Lower leg skin (tissue), 4 donors: ENCODE results near the gene ARHGAP10. TPM values are rescaled to one million over a fixed set of nuclear protein-coding genes. Genes with fewer than 3 reads are reported as not detected.

Experiments
- DNase-seq, 2 donors: peaks; one replicate each; pipeline ENCODE4 v3.0.0-alpha.2; 2019; ENCODE audit warnings: low spot score in 2 of 2
- H3K4me3 ChIP-seq: fragments of 200-600 bp; sonication (generic); 2 replicates; pipeline ENCODE4 v1.5.1; 2017; ENCODE audit warnings: mild to moderate bottlenecking, low read depth; ENCODE audit not compliant: poor library complexity, severe bottlenecking
- CTCF ChIP-seq, 3 donors: fragments of 450-650 bp; IDR thresholded peaks; one replicate each; pipeline ENCODE4 v1.5.1; 2016; ENCODE audit warnings: antibody characterized with exemption in 3 of 3, mild to moderate bottlenecking in 3 of 3, moderate library complexity in 2 of 3
- POLR2A ChIP-seq, 2 donors: fragments of 450-650 bp; IDR thresholded peaks; one replicate each; pipeline ENCODE4 v1.6.1; 2016 to 2017; ENCODE audit warnings: antibody characterized with exemption in 2 of 2, mild to moderate bottlenecking in 1 of 2, moderate library complexity in 1 of 2
- WGBS, 2 donors: methylation state at CpG; one replicate each; pipeline ENCODE4 v1.1.5; 2018; 5-methylcytosine and 5-hydroxymethylcytosine counted together
- intact Hi-C: fragments of 100-400 bp; cut with DNase I; formaldehyde crosslinking; loops from one replicate; pipeline ENCODE4 v1.15.0; 2023; ENCODE audit warnings: low total_unique reads
- total RNA-seq, 4 donors: library from RNA; depleted of rRNA; stranded (reverse); fragments of >200 nt; gene quantifications; one replicate each; pipeline ENCODE4 v1.1.0, GENCODE V29; 2016

Gene ARHGAP10
- total RNA-seq, 4 donors from 2014 or later, result 30.6 to 45.8 (median 37.9) TPM

GRCh38 chr4:147855571-147856009, 123.7 kb downstream of the ARHGAP10 start:
- TF ChIP-seq CTCF (IDR thresholded peaks at IDR 0.05) (no peak), POLR2A (IDR thresholded peaks at IDR 0.05) (no peak)
- intact Hi-C loops, result no loop called here
- no peak overlapping the region for H3K4me3 ChIP-seq
- no peak for DNase-seq
- WGBS, 2 donors, result 57 to 63% methylated on average over 1 of the region's 1 CpG

- 57 to 65% methylated on average over 6 to 14 of the region's 15 CpGs for WGBS, 2 donors
- TF ChIP-seq CTCF (IDR thresholded peaks at IDR 0.05) (no peak), POLR2A (IDR thresholded peaks at IDR 0.05) (no peak)
Measured at GRCh38 chr4:147860960-147861359, 129.1 kb downstream of the ARHGAP10 start.

GRCh38 chr4:147862043-147862692, 130.3 kb downstream of the ARHGAP10 start:
- intact Hi-C loops, result no loop called here
- DNase-seq, result no peak
- TF ChIP-seq POLR2A (IDR thresholded peaks at IDR 0.05) (no peak), CTCF (IDR thresholded peaks at IDR 0.05) (no peak)
- 90 to 92% methylated on average over 9 to 14 of the region's 15 CpGs for WGBS, 2 donors
- no peak overlapping the region for H3K4me3 ChIP-seq

More at GRCh38 chr4:147860960-147861359, 129.1 kb downstream of the ARHGAP10 start:
- intact Hi-C loops, result no loop called here
- DNase-seq, result no peak
- H3K4me3 ChIP-seq, result no peak overlapping the region

DNA sequence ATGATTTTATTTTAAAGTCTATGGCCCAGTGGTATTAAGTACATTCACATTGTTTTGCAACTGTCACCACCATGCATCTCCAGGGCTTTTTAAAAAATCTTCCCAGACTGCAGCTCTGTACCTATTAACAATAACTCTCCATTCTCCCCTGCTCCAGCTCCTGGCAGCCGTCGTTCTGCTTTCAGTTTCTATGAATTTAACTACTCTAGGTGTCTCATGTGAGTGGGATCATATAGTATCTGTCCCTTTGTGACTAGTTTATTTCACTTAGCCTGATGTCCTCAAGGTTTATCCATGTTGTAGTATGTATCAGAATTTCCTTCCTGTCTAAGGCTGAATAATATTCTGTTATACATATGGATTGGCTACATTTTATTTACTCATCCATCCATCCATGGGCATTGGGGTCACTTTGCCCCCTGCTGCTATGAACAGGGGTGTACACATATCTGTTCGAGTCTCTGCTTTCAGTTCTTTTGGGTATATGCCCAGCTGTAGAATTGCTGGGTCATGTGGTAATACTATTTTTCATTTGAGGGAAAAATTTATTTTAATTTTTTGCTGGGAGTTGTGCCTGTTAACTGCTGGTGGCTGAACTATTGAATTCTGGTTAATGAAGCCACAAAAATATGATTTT, 131.3 kb downstream of the ARHGAP10 start:
- intact Hi-C loops, result no loop called here
- DNase-seq, result no peak
- TF ChIP-seq CTCF (IDR thresholded peaks at IDR 0.05) (no peak), POLR2A (IDR thresholded peaks at IDR 0.05) (no peak)
- 47 to 60% methylated on average over 3 of the region's 3 CpGs for WGBS, 2 donors
- H3K4me3 ChIP-seq, result no peak overlapping the region

- TF ChIP-seq CTCF (IDR thresholded peaks at IDR 0.05) (no peak), POLR2A (IDR thresholded peaks at IDR 0.05) (no peak)
- intact Hi-C loops, result no loop called here
- WGBS, 2 donors, result 74 to 77% methylated on average over 10 of the region's 10 CpGs
- no peak overlapping the region for H3K4me3 ChIP-seq
- DNase-seq, result no peak
Measured at GRCh38 chr4:147863808-147864472, 132.1 kb downstream of the ARHGAP10 start.
